OCI-M1 (cell line): ENCODE results near the gene MYO18B.

Experiments used
- DNase-seq: peaks from one replicate; lab custom pipeline; 2025; lab: John Stamatoyannopoulos, UW

The MYO18B gene

GRCh38 chr22:25712661-25713400, 29.2 kb upstream of the MYO18B start:
- no peak for DNase-seq

- no peak for DNase-seq
These were observed 27.9 kb upstream of the MYO18B start for GRCh38 chr22:25714070-25714469.

GRCh38 chr22:25714739-25715138, 27.2 kb upstream of the MYO18B start:
- no peak for DNase-seq

GRCh38 chr22:25716637-25717036, 25.4 kb upstream of the MYO18B start:
- DNase-seq = no peak

GRCh38 chr22:25718135-25718840, 23.7 kb upstream of the MYO18B start:
- no peak for DNase-seq

- no peak for DNase-seq
These were observed 19.8 kb upstream of the MYO18B start for GRCh38 chr22:25722223-25722622.

- DNase-seq = peak; percentile 39
These were observed 19.4 kb upstream of the MYO18B start for GRCh38 chr22:25722626-25723025.

GRCh38 chr22:25726241-25726640, 15.7 kb upstream of the MYO18B start:
- DNase-seq = peak; percentile 97

- no peak for DNase-seq
These were observed 13.9 kb upstream of the MYO18B start for GRCh38 chr22:25728071-25728470.

GRCh38 chr22:25729016-25729995, 12.7 kb upstream of the MYO18B start:
- DNase-seq = no peak

- DNase-seq = no peak
These were observed 6.3 kb upstream of the MYO18B start for GRCh38 chr22:25735650-25736049.

GRCh38 chr22:25736378-25737011, 5.5 kb upstream of the MYO18B start:
- DNase-seq = peak; percentile 89

GRCh38 chr22:25739659-25740344, 2.2 kb upstream of the MYO18B start:
- DNase-seq = no peak

GRCh38 chr22:25742918-25743708, 1.1 kb downstream of the MYO18B start:
- peak; percentile 85 for DNase-seq

GRCh38 chr22:25744694-25745093, 2.7 kb downstream of the MYO18B start:
- no peak for DNase-seq

- no peak for DNase-seq
These were observed 3.5 kb downstream of the MYO18B start for GRCh38 chr22:25745341-25746011.

GRCh38 chr22:25746012-25746373, 4.0 kb downstream of the MYO18B start:
- peak; percentile 36 for DNase-seq

- peak; percentile 91 for DNase-seq
These were observed 5.4 kb downstream of the MYO18B start for GRCh38 chr22:25747245-25747944.

GRCh38 chr22:25748140-25748539, 6.2 kb downstream of the MYO18B start:
- DNase-seq = no peak
